Fibroblast of lung (primary cell): ENCODE data around the gene LYL1. TPM values are rescaled to one million over a fixed set of nuclear protein-coding genes. Genes with fewer than 3 reads are reported as not detected.
A peak's percentile ranks its signal among the peaks of the same experiment; 100 is the strongest.

Source experiments
- DNase-seq, 2 donors: peaks; one replicate each; pipeline versions ENCODE4 v3.0.0 to v3.0.0-alpha.2; 2010; ENCODE audit warnings: low read depth in 2 of 2
- H2AFZ ChIP-seq: 2 replicates; pipeline ENCODE4 v1.5.1; 2012; ENCODE audit warnings: low read length, control low read depth, inconsistent platforms
- H3K27ac ChIP-seq: 2 replicates; pipeline ENCODE4 v1.5.1; 2011; ENCODE audit warnings: low read length, control low read depth; ENCODE audit not compliant: insufficient read depth
- H3K27me3 ChIP-seq: 2 replicates; pipeline ENCODE4 v1.5.1; 2011; ENCODE audit warnings: mild to moderate bottlenecking, low read length; ENCODE audit not compliant: control insufficient read depth, insufficient read depth
- H3K36me3 ChIP-seq: 2 replicates; pipeline ENCODE4 v1.5.1; 2011; ENCODE audit warnings: low read length; ENCODE audit not compliant: control insufficient read depth, insufficient read depth
- H3K4me1 ChIP-seq: 2 replicates; pipeline ENCODE4 v1.5.1; 2011; ENCODE audit warnings: low read length; ENCODE audit not compliant: control insufficient read depth, insufficient read depth; ENCODE audit errors: extremely low read depth
- H3K4me2 ChIP-seq: 2 replicates; pipeline ENCODE4 v1.5.1; 2011; ENCODE audit warnings: low read length, control low read depth; ENCODE audit not compliant: insufficient read depth; ENCODE audit errors: extremely low read depth
- H3K4me3 ChIP-seq, 4 experiments: fragments of 200-600 bp in 1 of 4; sonication (generic) in 1 of 4; replicated peaks in 1 of 4; 2 replicates each; pipeline ENCODE4 v1.5.1; 2011 to 2016; ENCODE audit warnings: low read length in 4 of 4, low read depth in 3 of 4, mild to moderate bottlenecking in 3 of 4, control low read depth in 2 of 4, inconsistent platforms in 1 of 4, mixed read lengths in 1 of 4; ENCODE audit not compliant: insufficient read depth in 1 of 4; ENCODE audit errors: control extremely low read depth in 1 of 4
- H3K79me2 ChIP-seq: 2 replicates; pipeline ENCODE4 v1.5.1; 2012; ENCODE audit warnings: mild to moderate bottlenecking, low read length, inconsistent platforms; ENCODE audit not compliant: control insufficient read depth, insufficient read depth
- H3K9ac ChIP-seq: 2 replicates; pipeline ENCODE4 v1.5.1; 2011; ENCODE audit warnings: mild to moderate bottlenecking, low read length, control low read depth; ENCODE audit not compliant: insufficient read depth
- H3K9me3 ChIP-seq: 2 replicates; pipeline ENCODE4 v1.5.1; 2012; ENCODE audit warnings: low read depth, low read length; ENCODE audit not compliant: control insufficient read depth, insufficient read depth
- H4K20me1 ChIP-seq: 2 replicates; pipeline ENCODE4 v1.5.1; 2011; ENCODE audit warnings: low read length; ENCODE audit not compliant: control insufficient read depth, insufficient read depth; ENCODE audit errors: extremely low read depth
- EZH2 ChIP-seq: IDR thresholded peaks from 2 replicates; pipeline ENCODE4 v1.5.1; 2012; ENCODE audit warnings: low read length, control low read depth, mild to moderate bottlenecking; ENCODE audit errors: missing control alignments
- polyA plus RNA-seq, 2 donors: library from polyadenylated mRNA; depleted of rRNA in 1 of 2; stranded (reverse) in 1 of 2; unstranded in 1 of 2; fragments of >200 nt; gene quantifications; 2 replicates each; pipeline ENCODE4 v1.2.1, GENCODE V29; 2011 to 2012; ENCODE audit warnings: missing spikeins in 1 of 2
- total RNA-seq: library from RNA; depleted of rRNA; stranded (reverse); fragments of >200 nt; gene quantifications from 2 replicates; pipeline ENCODE4 v1.2.1, GENCODE V29; 2014
- TF ChIP-seq, protein P1 (sequence below), 2 donors: IDR thresholded peaks in 1 of 2; conservative IDR thresholded peaks in 1 of 2; 1 replicate in 1 of 2; 2 replicates in 1 of 2; pipeline ENCODE4 v1.5.1; 2011 to 2012; ENCODE audit warnings: low read length in 2 of 2, control low read depth in 1 of 2, inconsistent platforms in 1 of 2, low read depth in 1 of 2, mild to moderate bottlenecking in 1 of 2

LYL1 gene
- total and polyA plus RNA-seq, 2 donors (not counting 1 experiment from before 2014, with no cell fraction given), result 0.30 to 1.2 TPM

DNA sequence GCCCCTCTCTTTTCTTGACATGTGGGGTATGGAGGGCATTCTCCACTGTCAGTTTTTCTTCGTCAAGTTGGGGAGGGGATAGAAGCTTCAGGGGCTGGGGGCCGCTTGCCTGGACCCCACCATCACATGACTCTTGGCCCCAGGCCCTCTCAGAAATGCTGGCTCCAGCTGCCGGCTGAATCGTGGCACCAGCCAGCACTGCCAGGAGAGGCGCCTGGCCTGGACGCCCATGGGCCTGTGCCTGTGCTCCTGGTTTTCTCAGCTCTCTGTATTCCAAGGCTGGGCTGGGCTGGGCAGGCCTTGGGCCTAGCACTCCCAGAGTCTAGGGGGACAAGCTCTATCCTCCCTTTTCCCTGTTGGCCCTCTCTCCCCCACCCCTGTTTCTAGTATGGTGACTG is 38.6 kb downstream of the LYL1 start:
- Histone ChIP-seq H3K9ac (no peak overlapping the region), H3K79me2 (peaks cover 85% of the 10 kb centered on the region), H4K20me1 (no peaks in the 10 kb centered on the region), H3K4me2 (no peak overlapping the region), H3K27ac (no peak overlapping the region), H3K36me3 (peaks cover 16% of the 10 kb centered on the region), H3K9me3 (no peaks in the 10 kb centered on the region), H3K27me3 (no peaks in the 10 kb centered on the region), H2AFZ (no peak overlapping the region), H3K4me3 (no peak overlapping the region), H3K4me1 (peaks cover 28% of the 10 kb centered on the region)
- DNase-seq, result no peak
- TF ChIP-seq EZH2, result no peak
- TF ChIP-seq, protein P1, sequence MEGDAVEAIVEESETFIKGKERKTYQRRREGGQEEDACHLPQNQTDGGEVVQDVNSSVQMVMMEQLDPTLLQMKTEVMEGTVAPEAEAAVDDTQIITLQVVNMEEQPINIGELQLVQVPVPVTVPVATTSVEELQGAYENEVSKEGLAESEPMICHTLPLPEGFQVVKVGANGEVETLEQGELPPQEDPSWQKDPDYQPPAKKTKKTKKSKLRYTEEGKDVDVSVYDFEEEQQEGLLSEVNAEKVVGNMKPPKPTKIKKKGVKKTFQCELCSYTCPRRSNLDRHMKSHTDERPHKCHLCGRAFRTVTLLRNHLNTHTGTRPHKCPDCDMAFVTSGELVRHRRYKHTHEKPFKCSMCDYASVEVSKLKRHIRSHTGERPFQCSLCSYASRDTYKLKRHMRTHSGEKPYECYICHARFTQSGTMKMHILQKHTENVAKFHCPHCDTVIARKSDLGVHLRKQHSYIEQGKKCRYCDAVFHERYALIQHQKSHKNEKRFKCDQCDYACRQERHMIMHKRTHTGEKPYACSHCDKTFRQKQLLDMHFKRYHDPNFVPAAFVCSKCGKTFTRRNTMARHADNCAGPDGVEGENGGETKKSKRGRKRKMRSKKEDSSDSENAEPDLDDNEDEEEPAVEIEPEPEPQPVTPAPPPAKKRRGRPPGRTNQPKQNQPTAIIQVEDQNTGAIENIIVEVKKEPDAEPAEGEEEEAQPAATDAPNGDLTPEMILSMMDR (conservative IDR thresholded peaks at IDR 0.05 in 1 of 2, IDR thresholded peaks at IDR 0.05 in 1 of 2; ENCODE audit: low read depth in 1 of 2, low read length in 2 of 2), result no peak

DNA sequence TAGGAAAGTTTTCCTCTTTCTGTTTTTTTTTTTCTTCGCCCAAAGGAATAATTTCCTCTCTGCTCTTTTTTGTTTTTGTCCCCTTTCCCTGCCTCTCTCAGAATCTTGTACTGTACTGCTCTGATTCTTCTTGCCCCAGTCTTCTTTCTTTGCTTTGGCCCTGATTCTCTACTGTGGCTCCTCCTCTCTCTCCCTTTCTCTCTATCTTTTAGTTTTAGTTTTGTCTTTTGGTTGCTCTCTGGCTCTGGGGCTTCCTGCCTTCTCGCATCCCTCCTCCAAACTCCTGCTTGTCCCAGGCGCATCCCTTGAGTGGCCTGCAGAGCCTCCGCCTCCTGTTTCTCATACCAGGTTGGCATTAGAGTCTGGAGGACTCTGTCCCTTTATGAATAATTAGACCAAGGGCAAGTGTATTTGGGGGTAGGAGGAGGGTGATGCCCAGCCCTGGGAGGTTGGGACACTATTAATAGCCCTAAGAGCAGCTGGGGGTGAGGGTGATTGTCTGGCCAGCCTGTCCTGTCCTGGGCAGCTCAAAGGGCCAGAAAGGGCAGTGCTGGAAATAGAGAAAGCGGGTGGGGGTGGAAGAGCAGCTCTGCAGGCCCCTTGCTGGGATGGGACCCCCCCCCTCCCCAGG is 39.1 kb downstream of the LYL1 start:
- peak overlapping the region; percentile 37 for H3K4me2 ChIP-seq
- H3K9me3 ChIP-seq, result no peaks in the 10 kb centered on the region
- peaks cover 29% of the 10 kb centered on the region for H3K4me1 ChIP-seq
- no peak overlapping the region for H3K9ac ChIP-seq
- TF ChIP-seq, protein P1 (conservative IDR thresholded peaks at IDR 0.05 in 1 of 2, IDR thresholded peaks at IDR 0.05 in 1 of 2; ENCODE audit: low read depth in 1 of 2, low read length in 2 of 2), result no peak
- no peak for TF ChIP-seq EZH2
- peaks cover 16% of the 10 kb centered on the region for H3K36me3 ChIP-seq
- H4K20me1 ChIP-seq, result no peaks in the 10 kb centered on the region
- no peaks in the 10 kb centered on the region for H3K27me3 ChIP-seq
- H2AFZ ChIP-seq, result no peak overlapping the region
- no peak overlapping the region for H3K27ac ChIP-seq
- DNase-seq, result no peak
- H3K4me3 ChIP-seq, result no peak overlapping the region
- peaks cover 86% of the 10 kb centered on the region for H3K79me2 ChIP-seq

DNA sequence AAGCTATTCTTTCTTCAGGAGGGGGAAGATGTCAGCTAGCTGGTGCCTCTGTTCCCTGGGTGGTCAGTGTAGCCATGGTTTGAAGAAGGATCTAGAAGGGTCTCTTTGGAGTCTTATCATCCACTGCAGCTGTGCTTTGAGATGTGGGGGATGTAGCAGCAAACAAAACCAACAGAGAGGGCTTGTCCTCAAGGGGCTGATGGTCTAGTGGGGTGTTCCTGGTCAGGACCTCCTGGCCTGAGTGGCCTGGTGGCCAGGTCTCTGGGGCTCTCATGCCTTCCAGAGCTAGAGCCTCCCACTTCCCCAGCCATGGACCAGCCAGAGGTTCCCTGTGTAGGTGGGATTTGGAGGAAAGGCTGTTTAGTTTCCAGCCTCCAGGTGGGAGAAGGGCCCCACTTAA is 40.3 kb downstream of the LYL1 start:
- Histone ChIP-seq H3K9me3 (no peaks in the 10 kb centered on the region), H3K4me2 (no peak overlapping the region), H3K4me1 (peaks cover 36% of the 10 kb centered on the region), H3K27ac (no peak overlapping the region), H4K20me1 (no peaks in the 10 kb centered on the region), H3K9ac (no peak overlapping the region), H3K4me3 (no peak overlapping the region), H3K36me3 (peaks cover 14% of the 10 kb centered on the region), H3K79me2 (peaks cover 86% of the 10 kb centered on the region), H2AFZ (no peak overlapping the region), H3K27me3 (no peaks in the 10 kb centered on the region)
- DNase-seq, result no peak
- TF ChIP-seq EZH2, result no peak
- TF ChIP-seq, protein P1 (conservative IDR thresholded peaks at IDR 0.05 in 1 of 2, IDR thresholded peaks at IDR 0.05 in 1 of 2; ENCODE audit: low read depth in 1 of 2, low read length in 2 of 2), result no peak
